A673 (cell line): ENCODE results near the gene ARHGAP24. TPM values are rescaled to one million over a fixed set of nuclear protein-coding genes. Genes with fewer than 3 reads are reported as not detected.

ENCODE experiments used
- BruUV-seq: library from RNA; stranded (reverse); fragments of 400-500 nt; replicated peaks from 2 replicates; lab custom pipeline; 2021; lab: Mats Ljungman, UMichigan
- CTCF ChIA-PET: fragments of 300-600 bp; sonication (Branson Sonifier 250); formaldehyde crosslinking; loops from one replicate; lab custom pipeline; 2022; ENCODE audit warnings: antibody characterized with exemption; lab: Charles Lee
- POLR2A ChIA-PET: fragments of 300-600 bp; sonication (Branson Sonifier 250); formaldehyde crosslinking; loops from one replicate; lab custom pipeline; 2022; ENCODE audit warnings: antibody characterized with exemption; ENCODE audit not compliant: low non-redundant PET; lab: Charles Lee
- DNase-seq: peaks from one replicate; pipeline ENCODE4 v3.0.0-alpha.2; 2015; ENCODE audit warnings: low spot score
- H3K27ac ChIP-seq: fragments of 200-600 bp; sonication (generic); 2 replicates; pipeline ENCODE4 v1.5.1; 2016; ENCODE audit warnings: mixed run types, low read depth, mild to moderate bottlenecking, mixed read lengths, antibody characterized with exemption, low read length; ENCODE audit not compliant: poor library complexity, severe bottlenecking
- H3K27me3 ChIP-seq: fragments of 200-600 bp; sonication (generic); replicated peaks from 2 replicates; pipeline ENCODE4 v1.6.1; 2017; ENCODE audit warnings: mixed run types, low read depth, mild to moderate bottlenecking, mixed read lengths, antibody characterized with exemption, low read length; ENCODE audit not compliant: insufficient read depth, poor library complexity
- H3K36me3 ChIP-seq: fragments of 200-600 bp; sonication (generic); 2 replicates; pipeline ENCODE4 v1.6.1; 2016; ENCODE audit warnings: mixed run types, mild to moderate bottlenecking, mixed read lengths, antibody characterized with exemption, low read length; ENCODE audit not compliant: insufficient read depth, poor library complexity, severe bottlenecking
- H3K4me1 ChIP-seq: fragments of 200-600 bp; sonication (generic); 2 replicates; pipeline ENCODE4 v1.6.1; 2017; ENCODE audit warnings: mixed run types, mild to moderate bottlenecking, mixed read lengths, antibody characterized with exemption, low read length; ENCODE audit not compliant: insufficient read depth, poor library complexity, severe bottlenecking
- H3K4me3 ChIP-seq: fragments of 200-600 bp; sonication (generic); 2 replicates; pipeline ENCODE4 v1.5.1; 2016; ENCODE audit warnings: low read depth, mixed run types, mild to moderate bottlenecking, mixed read lengths, low read length; ENCODE audit not compliant: poor library complexity, severe bottlenecking
- H3K9me3 ChIP-seq: fragments of 200-600 bp; sonication (generic); 2 replicates; pipeline ENCODE4 v1.6.1; 2016; ENCODE audit warnings: mixed run types, low read depth, mild to moderate bottlenecking, mixed read lengths, antibody characterized with exemption, low read length; ENCODE audit not compliant: poor library complexity, severe bottlenecking
- EZH2 ChIP-seq: fragments of 200-600 bp; sonication (generic); IDR thresholded peaks from 2 replicates; pipeline ENCODE4 v1.6.1; 2017; ENCODE audit warnings: borderline replicate concordance, low read depth, mild to moderate bottlenecking, mixed read lengths, antibody characterized with exemption, low read length; ENCODE audit not compliant: poor library complexity, severe bottlenecking
- intact Hi-C: fragments of 100-400 bp; cut with micrococcal nuclease; formaldehyde crosslinking; loops from one replicate; pipeline ENCODE4 v1.10.0; 2022; ENCODE audit not compliant: unreplicated experiment
- total RNA-seq: library from RNA; stranded (reverse); gene quantifications from 2 replicates; pipeline ENCODE4 v1.2.3, GENCODE V29; 2021
- TF ChIP-seq, protein P1 (sequence below): fragments of 300-800, 200-600 bp; sonication (generic); conservative IDR thresholded peaks from 2 replicates; pipeline ENCODE4 v1.5.1; 2017; ENCODE audit warnings: low read depth, mild to moderate bottlenecking, antibody characterized with exemption, low read length, moderate library complexity, mixed read lengths

The ARHGAP24 gene
- total RNA-seq, 1 experiment from 2014 or later: 5.8 TPM

DNA sequence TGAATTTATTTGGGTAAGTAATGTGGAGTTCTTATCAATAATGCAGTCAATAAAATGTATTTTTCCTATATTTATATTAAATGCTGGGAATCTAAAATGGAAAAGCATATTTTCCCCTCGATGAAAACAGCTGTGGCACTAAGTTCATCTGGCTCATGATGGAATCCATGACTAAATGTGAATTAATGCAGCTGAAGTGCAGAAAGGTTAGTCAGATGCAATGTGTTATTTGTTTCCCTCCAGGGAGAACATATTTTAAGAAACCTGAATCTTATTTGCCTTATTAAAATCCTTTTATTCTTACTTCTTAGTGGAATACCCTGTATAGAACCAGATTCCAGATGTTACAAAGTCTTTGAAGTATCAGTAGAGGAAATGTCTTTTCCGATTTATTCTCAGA lies 247.9 kb downstream of the ARHGAP24 start:
- Histone ChIP-seq H3K27me3 (no peaks in the 10 kb centered on the region), H3K27ac (no peak overlapping the region), H3K4me1 (peaks cover 4% of the 10 kb centered on the region), H3K36me3 (no peaks in the 10 kb centered on the region), H3K4me3 (no peak overlapping the region), H3K9me3 (no peaks in the 10 kb centered on the region)
- intact Hi-C loops: no loop called here
- ChIA-PET CTCF (no interaction called here), POLR2A (no interaction called here)
- TF ChIP-seq, protein P1, sequence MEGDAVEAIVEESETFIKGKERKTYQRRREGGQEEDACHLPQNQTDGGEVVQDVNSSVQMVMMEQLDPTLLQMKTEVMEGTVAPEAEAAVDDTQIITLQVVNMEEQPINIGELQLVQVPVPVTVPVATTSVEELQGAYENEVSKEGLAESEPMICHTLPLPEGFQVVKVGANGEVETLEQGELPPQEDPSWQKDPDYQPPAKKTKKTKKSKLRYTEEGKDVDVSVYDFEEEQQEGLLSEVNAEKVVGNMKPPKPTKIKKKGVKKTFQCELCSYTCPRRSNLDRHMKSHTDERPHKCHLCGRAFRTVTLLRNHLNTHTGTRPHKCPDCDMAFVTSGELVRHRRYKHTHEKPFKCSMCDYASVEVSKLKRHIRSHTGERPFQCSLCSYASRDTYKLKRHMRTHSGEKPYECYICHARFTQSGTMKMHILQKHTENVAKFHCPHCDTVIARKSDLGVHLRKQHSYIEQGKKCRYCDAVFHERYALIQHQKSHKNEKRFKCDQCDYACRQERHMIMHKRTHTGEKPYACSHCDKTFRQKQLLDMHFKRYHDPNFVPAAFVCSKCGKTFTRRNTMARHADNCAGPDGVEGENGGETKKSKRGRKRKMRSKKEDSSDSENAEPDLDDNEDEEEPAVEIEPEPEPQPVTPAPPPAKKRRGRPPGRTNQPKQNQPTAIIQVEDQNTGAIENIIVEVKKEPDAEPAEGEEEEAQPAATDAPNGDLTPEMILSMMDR: no peak
- TF ChIP-seq EZH2: no peak
- no TSS peak for BruUV-seq
- no peak for DNase-seq

DNA sequence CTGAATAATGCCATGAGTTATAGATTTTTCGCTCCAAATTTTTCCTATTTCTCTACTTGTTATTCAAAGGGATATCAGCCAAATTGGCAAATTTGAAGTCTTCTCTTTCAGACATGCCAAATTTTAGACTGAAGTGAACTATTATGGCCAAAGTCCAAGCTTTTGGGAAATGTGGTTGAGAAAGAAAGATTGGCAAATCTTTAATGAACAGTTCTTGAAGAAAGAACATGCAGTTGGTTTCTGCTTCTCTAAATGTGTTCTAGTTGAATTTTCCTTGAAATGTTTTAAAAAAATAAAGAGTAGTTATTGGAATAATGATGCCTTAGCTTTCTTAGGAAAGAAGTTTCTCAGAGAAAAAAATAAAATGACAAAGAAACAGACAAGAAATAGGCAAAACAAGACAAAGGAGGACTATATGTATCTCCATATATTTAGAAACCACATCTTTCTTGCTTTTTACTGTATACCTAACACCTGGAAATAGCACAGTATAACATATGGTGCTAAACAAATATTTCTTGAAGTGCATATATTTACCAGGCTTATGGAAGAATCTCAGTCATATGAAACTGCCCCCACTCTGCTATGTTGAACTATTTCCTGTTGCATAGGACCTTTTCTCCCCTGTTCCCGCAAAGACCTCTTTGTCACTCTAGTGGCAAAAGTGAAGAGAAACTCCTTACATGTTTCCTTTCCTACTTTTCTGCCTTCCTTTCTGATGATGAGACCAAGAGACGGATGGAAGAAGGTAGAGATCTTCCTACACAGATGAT lies 250.0 kb downstream of the ARHGAP24 start:
- H3K9me3 ChIP-seq: no peaks in the 10 kb centered on the region
- intact Hi-C loops: no loop called here
- no peak overlapping the region for H3K27ac ChIP-seq
- H3K36me3 ChIP-seq: no peaks in the 10 kb centered on the region
- CTCF ChIA-PET: no interaction called here
- no TSS peak for BruUV-seq
- H3K4me3 ChIP-seq: no peak overlapping the region
- no peaks in the 10 kb centered on the region for H3K27me3 ChIP-seq
- POLR2A ChIA-PET: no interaction called here
- H3K4me1 ChIP-seq: peaks cover 4% of the 10 kb centered on the region
- no peak for DNase-seq
- TF ChIP-seq, protein P1: no peak
- TF ChIP-seq EZH2: no peak

DNA sequence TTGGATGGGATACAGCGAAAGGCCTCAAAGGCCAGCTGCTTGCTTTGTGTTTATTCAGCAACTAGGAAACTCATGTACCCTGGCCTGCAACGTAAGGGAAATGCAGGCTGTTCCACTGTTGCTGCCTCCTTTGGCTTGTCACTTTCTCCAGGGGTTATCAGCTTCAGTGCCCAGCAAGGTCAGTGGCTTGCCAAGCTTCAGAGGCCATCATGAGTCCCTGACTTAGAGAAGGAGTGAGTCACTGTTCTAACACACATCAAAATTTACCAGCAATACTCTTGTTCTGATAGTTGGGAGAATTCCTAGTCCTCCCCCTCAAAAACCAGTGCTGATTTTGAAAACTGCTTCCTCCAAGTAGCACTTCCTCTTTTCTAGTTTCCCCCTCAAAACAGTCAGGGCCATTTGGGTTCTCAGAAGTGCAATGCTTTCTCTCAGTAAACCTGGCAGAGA lies 250.8 kb downstream of the ARHGAP24 start:
- Histone ChIP-seq H3K36me3 (no peaks in the 10 kb centered on the region), H3K9me3 (no peaks in the 10 kb centered on the region), H3K4me1 (peaks cover 4% of the 10 kb centered on the region), H3K27ac (no peak overlapping the region), H3K27me3 (no peaks in the 10 kb centered on the region), H3K4me3 (no peak overlapping the region)
- CTCF ChIA-PET: no interaction called here
- TF ChIP-seq, protein P1: no peak
- no peak for TF ChIP-seq EZH2
- intact Hi-C loops: no loop called here
- POLR2A ChIA-PET: no interaction called here
- BruUV-seq: no TSS peak
- no peak for DNase-seq
